ENCODE results near the gene ZDHHC20. TPM values are rescaled to one million over a fixed set of nuclear protein-coding genes. Genes with fewer than 3 reads are reported as not detected.

The ZDHHC20 gene
- total RNA-seq, 1 experiment from 2014 or later, result 110 TPM

GRCh38 chr13:21435231-21435630, 23.9 kb downstream of the ZDHHC20 start (continued):
- TF ChIP-seq YY1 (IDR thresholded peaks at IDR 0.05; ENCODE audit: extremely low read depth, insufficient replicate concordance, low read depth, low read length) (no peak), JUND (IDR thresholded peaks at IDR 0.05) (no peak)

DNA sequence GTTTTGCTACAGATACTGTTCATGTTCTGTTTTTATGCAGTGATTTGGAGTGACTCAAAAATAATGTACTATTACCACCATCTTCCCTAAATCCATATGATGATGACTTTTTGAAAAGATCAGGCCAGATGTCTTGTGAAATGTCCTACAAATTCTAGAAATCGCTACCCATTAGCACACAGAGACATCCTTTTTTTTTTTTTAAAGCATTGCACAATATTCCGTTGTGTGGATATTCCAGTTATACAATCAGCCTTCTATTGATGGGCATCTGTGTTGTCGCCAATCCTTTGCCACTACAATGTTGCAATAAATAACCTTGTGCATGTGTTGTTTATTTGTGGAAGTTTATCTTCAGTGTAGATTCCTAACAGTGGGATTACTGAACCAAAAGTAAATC, 24.5 kb downstream of the ZDHHC20 start:
- peaks cover 3 to 8% of the 10 kb centered on the region in 2 experiments; a peak in 2 of 4 replicates for H3K9me3 ChIP-seq (ENCODE audit: control insufficient read depth in 1 of 2, insufficient read depth in 1 of 2, low read depth in 1 of 2, low read length in 2 of 2)
- H3K4me1 ChIP-seq (ENCODE audit: control insufficient read depth in 1 of 2, insufficient read depth in 2 of 2, low read length in 2 of 2), result peaks cover 14 to 32% of the 10 kb centered on the region in 2 experiments
- no TSS peak for BruUV-seq (replicated peaks)
- ChIA-PET RAD21 (ENCODE audit: low non-redundant PET in 1 of 2, low total read pairs in 2 of 2, uncharacterized antibody in 2 of 2, unreplicated experiment in 2 of 2) (no interaction called here), CTCF (no interaction called here), POLR2A (no interaction called here)
- no peak overlapping the region for H3K4me2 ChIP-seq (ENCODE audit: low read length)
- intact Hi-C loops (cut with micrococcal nuclease), result no loop called here
- H3K36me3 ChIP-seq (ENCODE audit: control insufficient read depth in 1 of 2, insufficient read depth in 2 of 2, low read length in 2 of 2), result peaks cover 0 to 8% of the 10 kb centered on the region in 2 experiments; a peak in 1 of 4 replicates
- no peaks in the 10 kb centered on the region for H3K27me3 ChIP-seq (ENCODE audit: insufficient read depth, low read length)
- DNase-seq (ENCODE audit: low read depth, low spot score) (no peak), ATAC-seq (no peak)
- no peaks in the 10 kb centered on the region for H4K20me1 ChIP-seq (ENCODE audit: insufficient read depth)
- no peak overlapping the region for H2AFZ ChIP-seq (ENCODE audit: low read depth, low read length, poor library complexity, severe bottlenecking)
- TF ChIP-seq, protein P1, sequence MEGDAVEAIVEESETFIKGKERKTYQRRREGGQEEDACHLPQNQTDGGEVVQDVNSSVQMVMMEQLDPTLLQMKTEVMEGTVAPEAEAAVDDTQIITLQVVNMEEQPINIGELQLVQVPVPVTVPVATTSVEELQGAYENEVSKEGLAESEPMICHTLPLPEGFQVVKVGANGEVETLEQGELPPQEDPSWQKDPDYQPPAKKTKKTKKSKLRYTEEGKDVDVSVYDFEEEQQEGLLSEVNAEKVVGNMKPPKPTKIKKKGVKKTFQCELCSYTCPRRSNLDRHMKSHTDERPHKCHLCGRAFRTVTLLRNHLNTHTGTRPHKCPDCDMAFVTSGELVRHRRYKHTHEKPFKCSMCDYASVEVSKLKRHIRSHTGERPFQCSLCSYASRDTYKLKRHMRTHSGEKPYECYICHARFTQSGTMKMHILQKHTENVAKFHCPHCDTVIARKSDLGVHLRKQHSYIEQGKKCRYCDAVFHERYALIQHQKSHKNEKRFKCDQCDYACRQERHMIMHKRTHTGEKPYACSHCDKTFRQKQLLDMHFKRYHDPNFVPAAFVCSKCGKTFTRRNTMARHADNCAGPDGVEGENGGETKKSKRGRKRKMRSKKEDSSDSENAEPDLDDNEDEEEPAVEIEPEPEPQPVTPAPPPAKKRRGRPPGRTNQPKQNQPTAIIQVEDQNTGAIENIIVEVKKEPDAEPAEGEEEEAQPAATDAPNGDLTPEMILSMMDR (IDR thresholded peaks at IDR 0.05 in 2 of 3, conservative IDR thresholded peaks at IDR 0.05 in 1 of 3; ENCODE audit: borderline replicate concordance in 1 of 3, insufficient read depth in 1 of 3, low read depth in 2 of 3, low read length in 2 of 3), result no peak
- TF ChIP-seq POLR2A (IDR thresholded peaks at IDR 0.05; ENCODE audit: borderline replicate concordance, extremely low read depth, insufficient read depth, insufficient read length), result no peak
- TF ChIP-seq, protein P2, sequence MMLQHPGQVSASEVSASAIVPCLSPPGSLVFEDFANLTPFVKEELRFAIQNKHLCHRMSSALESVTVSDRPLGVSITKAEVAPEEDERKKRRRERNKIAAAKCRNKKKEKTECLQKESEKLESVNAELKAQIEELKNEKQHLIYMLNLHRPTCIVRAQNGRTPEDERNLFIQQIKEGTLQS (IDR thresholded peaks at IDR 0.05), result no peak
- no peak for TF ChIP-seq SRF (IDR thresholded peaks at IDR 0.05; ENCODE audit: low read depth)
- peaks cover 86% of the 10 kb centered on the region for H3K79me2 ChIP-seq (ENCODE audit: insufficient read depth, low read length)
- no peak overlapping the region for H3K27ac ChIP-seq (ENCODE audit: low read depth, low read length)
- no peaks in the 10 kb centered on the region for H3K9me2 ChIP-seq (ENCODE audit: insufficient read depth)
- no peak overlapping the region for H3K9ac ChIP-seq (ENCODE audit: low read length)
- H3K4me3 ChIP-seq (replicated peaks in 1 of 2; ENCODE audit: low read depth in 1 of 2, low read length in 2 of 2), result no peak overlapping the region
